GM12875 (cell line): ENCODE results near the gene NRBF2.
"Not testable (repeated sequence)": the region's sequence is repeated elsewhere in the genome, so short reads cannot be mapped to it uniquely, and the experiment has no call there.

Source experiments
- H3K4me3 ChIP-seq: one replicate; pipeline ENCODE4 v1.5.1; 2011; ENCODE audit warnings: low read depth, low read length, control low read depth
- TF ChIP-seq, protein P1 (sequence below): IDR thresholded peaks from 2 replicates; pipeline ENCODE4 v1.5.1; 2011; ENCODE audit warnings: low read depth, mild to moderate bottlenecking, control low read depth, inconsistent platforms, low read length, moderate library complexity, borderline replicate concordance; ENCODE audit not compliant: insufficient read depth

The NRBF2 gene

GRCh38 chr10:63142136-63142535 is 9.0 kb downstream of the NRBF2 start:
- TF ChIP-seq, protein P1, sequence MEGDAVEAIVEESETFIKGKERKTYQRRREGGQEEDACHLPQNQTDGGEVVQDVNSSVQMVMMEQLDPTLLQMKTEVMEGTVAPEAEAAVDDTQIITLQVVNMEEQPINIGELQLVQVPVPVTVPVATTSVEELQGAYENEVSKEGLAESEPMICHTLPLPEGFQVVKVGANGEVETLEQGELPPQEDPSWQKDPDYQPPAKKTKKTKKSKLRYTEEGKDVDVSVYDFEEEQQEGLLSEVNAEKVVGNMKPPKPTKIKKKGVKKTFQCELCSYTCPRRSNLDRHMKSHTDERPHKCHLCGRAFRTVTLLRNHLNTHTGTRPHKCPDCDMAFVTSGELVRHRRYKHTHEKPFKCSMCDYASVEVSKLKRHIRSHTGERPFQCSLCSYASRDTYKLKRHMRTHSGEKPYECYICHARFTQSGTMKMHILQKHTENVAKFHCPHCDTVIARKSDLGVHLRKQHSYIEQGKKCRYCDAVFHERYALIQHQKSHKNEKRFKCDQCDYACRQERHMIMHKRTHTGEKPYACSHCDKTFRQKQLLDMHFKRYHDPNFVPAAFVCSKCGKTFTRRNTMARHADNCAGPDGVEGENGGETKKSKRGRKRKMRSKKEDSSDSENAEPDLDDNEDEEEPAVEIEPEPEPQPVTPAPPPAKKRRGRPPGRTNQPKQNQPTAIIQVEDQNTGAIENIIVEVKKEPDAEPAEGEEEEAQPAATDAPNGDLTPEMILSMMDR = no peak

DNA sequence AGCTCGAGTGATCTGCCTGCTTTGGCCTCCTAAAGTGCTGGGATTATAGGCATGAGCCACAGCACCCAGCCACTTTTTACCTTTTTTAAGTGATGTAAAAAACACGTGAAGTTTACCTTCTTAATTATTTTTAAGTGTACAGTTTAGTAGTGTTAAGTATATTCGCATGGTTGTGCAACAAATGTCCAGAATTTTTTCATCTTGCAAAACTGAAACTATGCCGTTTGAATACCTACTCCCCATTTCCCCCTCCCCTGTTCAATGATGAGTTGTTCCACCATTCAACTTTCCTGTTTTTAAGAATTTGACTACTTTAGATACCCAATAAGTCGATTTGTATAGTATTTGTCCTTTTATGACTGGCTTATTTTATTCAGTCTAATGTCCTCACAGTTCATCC is 10.9 kb downstream of the NRBF2 start:
- TF ChIP-seq, protein P1 = no peak
- H3K4me3 ChIP-seq = no peak overlapping the region

More at GRCh38 chr10:63142136-63142535, 9.0 kb downstream of the NRBF2 start:
- H3K4me3 ChIP-seq = no peak overlapping the region

- no peak overlapping the region for H3K4me3 ChIP-seq
- TF ChIP-seq, protein P1 = no peak
These were observed 12.7 kb downstream of the NRBF2 start for GRCh38 chr10:63145782-63146181.

DNA sequence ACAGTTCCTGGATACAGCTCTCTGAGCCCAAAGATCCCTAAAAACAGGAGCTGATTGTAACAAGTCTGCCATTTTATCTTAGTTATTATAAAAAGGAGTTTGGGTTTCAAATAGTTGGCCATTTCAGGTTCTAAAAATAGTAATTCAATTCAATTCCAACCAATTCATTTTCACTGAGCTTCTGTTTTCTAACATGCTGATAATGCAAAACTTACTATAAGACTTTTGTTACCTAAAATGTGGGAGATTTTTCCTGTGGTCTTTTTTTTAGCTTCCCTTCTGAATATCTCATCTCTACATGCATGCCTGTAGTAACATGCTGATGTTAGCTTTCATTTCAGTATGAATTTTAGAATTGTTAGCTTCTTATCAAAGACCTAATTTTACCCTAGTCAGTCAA is 13.4 kb downstream of the NRBF2 start:
- TF ChIP-seq, protein P1 = no peak

GRCh38 chr10:63150745-63151144 is 17.6 kb downstream of the NRBF2 start:
- H3K4me3 ChIP-seq = no peak overlapping the region
- TF ChIP-seq, protein P1 = no peak

More for the DNA sequence above, 13.4 kb downstream of the NRBF2 start:
- no peak overlapping the region for H3K4me3 ChIP-seq

DNA sequence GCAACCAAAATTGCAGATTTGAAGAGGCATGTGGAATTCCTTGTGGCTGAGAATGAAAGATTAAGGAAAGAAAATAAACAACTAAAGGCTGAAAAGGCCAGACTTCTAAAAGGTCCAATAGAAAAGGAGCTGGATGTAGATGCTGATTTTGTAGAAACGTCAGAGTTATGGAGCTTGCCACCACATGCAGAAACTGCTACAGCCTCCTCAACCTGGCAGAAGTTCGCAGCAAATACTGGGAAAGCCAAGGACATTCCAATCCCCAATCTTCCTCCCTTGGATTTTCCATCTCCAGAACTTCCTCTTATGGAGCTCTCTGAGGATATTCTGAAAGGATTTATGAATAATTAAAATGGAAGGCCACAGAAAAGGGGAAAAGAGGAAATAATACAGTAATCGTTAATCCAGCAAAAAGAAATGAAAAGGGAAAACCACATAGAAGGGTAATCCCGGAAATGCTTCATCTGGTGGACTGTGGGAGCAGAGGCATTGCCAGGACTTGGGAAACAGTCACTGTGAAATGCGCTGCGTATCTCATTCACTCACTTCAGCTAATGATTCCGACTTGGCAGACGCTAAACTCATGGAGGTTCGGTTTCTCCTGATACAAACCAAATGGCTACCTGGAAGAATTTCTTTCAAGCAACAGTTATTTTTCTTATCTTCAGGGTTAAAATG is 20.9 kb downstream of the NRBF2 start:
- not testable (repeated sequence) for H3K4me3 ChIP-seq

DNA sequence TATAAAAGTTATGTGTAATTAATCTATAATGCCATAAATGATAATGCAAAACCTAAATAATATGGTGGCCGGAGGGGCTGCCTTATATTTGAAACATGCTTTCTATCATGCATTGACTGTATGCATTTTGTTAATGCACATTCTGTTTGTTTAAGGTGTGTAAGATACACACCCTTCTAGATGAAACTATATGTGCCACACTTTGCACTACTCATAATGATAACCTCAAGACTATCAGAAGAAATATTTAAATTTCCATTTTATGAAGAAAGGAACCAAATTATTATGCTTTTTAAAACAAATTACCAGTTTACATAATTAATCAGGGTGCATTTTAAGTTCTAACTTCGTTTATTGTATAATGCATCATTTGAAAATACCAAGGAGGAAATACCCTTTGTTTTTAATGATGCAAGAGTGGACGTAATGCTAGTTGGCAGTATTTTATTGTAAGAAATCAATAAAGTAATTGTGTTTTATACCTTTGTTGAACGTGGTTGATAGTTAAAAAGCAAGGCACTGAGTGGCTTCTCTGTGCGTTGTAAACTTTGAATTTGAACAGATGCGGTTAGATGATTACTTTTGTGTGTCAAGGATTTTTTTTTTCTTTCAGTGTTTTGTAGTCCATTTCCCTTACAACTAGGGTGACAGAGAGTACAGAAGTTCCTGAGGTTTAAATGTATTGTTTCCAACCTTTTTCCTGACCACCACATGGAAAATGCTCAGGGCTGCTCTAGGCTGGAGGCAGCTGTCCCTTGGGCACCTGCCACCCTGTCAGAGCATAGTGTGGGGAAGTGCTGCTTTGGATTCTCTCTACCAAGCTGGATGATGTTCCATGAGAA is 21.6 kb downstream of the NRBF2 start:
- TF ChIP-seq, protein P1 = no peak
- no peak overlapping the region for H3K4me3 ChIP-seq
